GM06990 (cell line): ENCODE measurements around the gene SLC29A3.

Source experiments
- DNase-seq: peaks from one replicate; pipeline ENCODE4 v3.0.0-alpha.2; 2011; ENCODE audit not compliant: insufficient read length; ENCODE audit errors: extremely low read depth
- H3K27me3 ChIP-seq: replicated peaks from 2 replicates; pipeline ENCODE4 v1.6.0; 2011; ENCODE audit warnings: low read length; ENCODE audit not compliant: control insufficient read depth, insufficient read depth
- H3K36me3 ChIP-seq: 2 replicates; pipeline ENCODE4 v1.5.1; 2011; ENCODE audit warnings: low read length; ENCODE audit not compliant: control insufficient read depth, insufficient read depth
- H3K4me3 ChIP-seq: replicated peaks from 2 replicates; pipeline ENCODE4 v1.5.1; 2011; ENCODE audit warnings: low read depth, mild to moderate bottlenecking, control low read depth, low read length
- TF ChIP-seq, protein P1 (sequence below): IDR thresholded peaks from 2 replicates; pipeline ENCODE4 v1.5.1; 2011; ENCODE audit warnings: low read length, control low read depth, mild to moderate bottlenecking, inconsistent platforms; ENCODE audit not compliant: insufficient read depth, poor library complexity, severe bottlenecking

SLC29A3 gene

DNA sequence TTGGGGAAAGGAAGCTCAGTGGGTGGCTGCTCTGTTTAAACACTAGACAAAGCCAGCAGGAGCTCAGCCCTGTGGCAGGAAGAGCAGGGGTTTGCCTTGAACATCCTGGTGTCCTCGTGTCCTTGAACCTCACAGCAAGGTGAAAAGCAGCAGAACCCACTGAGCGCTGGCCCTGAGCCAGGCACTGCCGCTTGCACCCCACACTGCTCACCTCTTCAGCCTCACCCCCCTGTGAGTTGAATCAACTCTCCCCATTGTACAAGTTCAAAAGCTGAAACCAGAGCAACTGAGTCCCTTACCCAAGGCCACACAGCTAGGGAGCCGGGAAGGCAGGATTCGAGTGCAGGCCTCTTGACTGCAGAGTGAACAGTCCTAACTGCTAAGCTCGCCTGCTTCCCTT lies 32.0 kb downstream of the SLC29A3 start:
- H3K36me3 ChIP-seq: no peaks in the 10 kb centered on the region
- H3K4me3 ChIP-seq: no peak overlapping the region
- no peak for DNase-seq
- no peaks in the 10 kb centered on the region for H3K27me3 ChIP-seq
- TF ChIP-seq, protein P1, sequence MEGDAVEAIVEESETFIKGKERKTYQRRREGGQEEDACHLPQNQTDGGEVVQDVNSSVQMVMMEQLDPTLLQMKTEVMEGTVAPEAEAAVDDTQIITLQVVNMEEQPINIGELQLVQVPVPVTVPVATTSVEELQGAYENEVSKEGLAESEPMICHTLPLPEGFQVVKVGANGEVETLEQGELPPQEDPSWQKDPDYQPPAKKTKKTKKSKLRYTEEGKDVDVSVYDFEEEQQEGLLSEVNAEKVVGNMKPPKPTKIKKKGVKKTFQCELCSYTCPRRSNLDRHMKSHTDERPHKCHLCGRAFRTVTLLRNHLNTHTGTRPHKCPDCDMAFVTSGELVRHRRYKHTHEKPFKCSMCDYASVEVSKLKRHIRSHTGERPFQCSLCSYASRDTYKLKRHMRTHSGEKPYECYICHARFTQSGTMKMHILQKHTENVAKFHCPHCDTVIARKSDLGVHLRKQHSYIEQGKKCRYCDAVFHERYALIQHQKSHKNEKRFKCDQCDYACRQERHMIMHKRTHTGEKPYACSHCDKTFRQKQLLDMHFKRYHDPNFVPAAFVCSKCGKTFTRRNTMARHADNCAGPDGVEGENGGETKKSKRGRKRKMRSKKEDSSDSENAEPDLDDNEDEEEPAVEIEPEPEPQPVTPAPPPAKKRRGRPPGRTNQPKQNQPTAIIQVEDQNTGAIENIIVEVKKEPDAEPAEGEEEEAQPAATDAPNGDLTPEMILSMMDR: no peak

- no peak overlapping the region for H3K4me3 ChIP-seq
- no peaks in the 10 kb centered on the region for H3K27me3 ChIP-seq
- no peaks in the 10 kb centered on the region for H3K36me3 ChIP-seq
- DNase-seq: no peak
- TF ChIP-seq, protein P1: no peak
Observed at GRCh38 chr10:71351628-71352319, 32.7 kb downstream of the SLC29A3 start.

- Histone ChIP-seq H3K36me3 (no peaks in the 10 kb centered on the region), H3K4me3 (no peak overlapping the region)
- TF ChIP-seq, protein P1: no peak
Observed at GRCh38 chr10:71353639-71354038, 34.6 kb downstream of the SLC29A3 start.

GRCh38 chr10:71354776-71355175 lies 35.7 kb downstream of the SLC29A3 start:
- no peak for DNase-seq
- TF ChIP-seq, protein P1: no peak
- H3K36me3 ChIP-seq: no peaks in the 10 kb centered on the region

More at GRCh38 chr10:71353639-71354038, 34.6 kb downstream of the SLC29A3 start:
- no peaks in the 10 kb centered on the region for H3K27me3 ChIP-seq
- no peak for DNase-seq

DNA sequence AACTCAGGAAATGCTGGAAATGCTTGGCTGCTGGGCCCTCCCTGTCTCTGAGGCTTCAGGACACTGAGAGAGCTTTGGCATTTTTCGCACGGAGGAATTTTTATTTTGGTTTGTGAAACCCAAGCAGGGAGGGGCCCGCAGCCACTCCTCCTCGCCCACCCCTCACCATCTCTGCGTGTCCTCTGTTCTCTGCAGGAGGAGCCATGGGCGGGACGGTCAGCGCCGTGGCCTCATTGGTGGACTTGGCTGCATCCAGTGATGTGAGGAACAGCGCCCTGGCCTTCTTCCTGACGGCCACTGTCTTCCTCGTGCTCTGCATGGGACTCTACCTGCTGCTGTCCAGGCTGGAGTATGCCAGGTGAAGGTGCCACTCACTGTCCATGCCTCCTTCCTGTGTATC lies 36.8 kb downstream of the SLC29A3 start:
- Histone ChIP-seq H3K27me3 (no peaks in the 10 kb centered on the region), H3K36me3 (no peaks in the 10 kb centered on the region), H3K4me3 (no peak overlapping the region)
- TF ChIP-seq, protein P1: no peak
- no peak for DNase-seq

More at GRCh38 chr10:71354776-71355175, 35.7 kb downstream of the SLC29A3 start:
- Histone ChIP-seq H3K4me3 (no peak overlapping the region), H3K27me3 (no peaks in the 10 kb centered on the region)

GRCh38 chr10:71357792-71358265 lies 38.8 kb downstream of the SLC29A3 start:
- DNase-seq: no peak
- TF ChIP-seq, protein P1: no peak
- Histone ChIP-seq H3K4me3 (no peak overlapping the region), H3K27me3 (no peaks in the 10 kb centered on the region), H3K36me3 (no peaks in the 10 kb centered on the region)
